ENCODE data around the gene CLIC6.

DNA sequence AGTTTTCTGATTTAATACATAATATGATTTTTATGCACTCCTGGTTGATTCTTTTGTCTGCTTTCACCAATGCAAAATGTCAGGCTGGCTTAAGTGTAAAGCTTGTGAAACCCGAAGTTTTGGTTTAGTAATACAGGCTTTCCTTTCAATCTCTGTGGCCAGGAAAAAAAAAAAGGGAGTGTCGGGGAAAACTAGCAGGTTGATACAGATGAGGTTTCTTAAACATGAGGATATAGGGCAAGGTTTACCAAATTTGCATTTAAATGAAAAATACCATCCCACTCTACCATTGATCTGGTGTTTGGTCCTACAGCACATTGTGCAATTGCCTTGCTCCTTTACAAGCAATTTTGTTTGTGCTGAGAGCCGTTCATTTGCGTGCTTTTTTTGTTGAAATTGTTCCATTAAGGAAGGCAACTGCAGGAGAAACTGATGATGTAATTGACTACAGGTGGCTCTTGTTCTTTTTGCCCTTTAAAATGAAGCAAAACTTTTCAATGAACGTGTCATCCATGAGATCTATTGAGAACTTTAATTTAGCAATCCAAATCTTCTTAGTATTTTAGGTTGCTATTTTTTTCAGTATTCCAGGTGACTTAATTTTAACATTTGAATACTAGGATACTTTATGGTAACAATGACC lies 22.7 kb downstream of the CLIC6 start:
- TF ChIP-seq CTCF (conservative IDR thresholded peaks at IDR 0.05; ENCODE audit: low read depth, low read length) (no peak), EZH2 (IDR thresholded peaks at IDR 0.05; ENCODE audit: low read length, unreplicated experiment) (no peak)
